CD14-positive monocyte (primary cell): ENCODE data around the gene POGLUT2. TPM values are rescaled to one million over a fixed set of nuclear protein-coding genes. Genes with fewer than 3 reads are reported as not detected.

Experiments used
- DNase-seq, 3 donors: peaks; one replicate each; pipeline ENCODE4 v3.0.0-alpha.2; 2011 to 2022
- H2AFZ ChIP-seq: 2 replicates; pipeline ENCODE4 v1.6.0; 2012; ENCODE audit warnings: mild to moderate bottlenecking, low read depth, low read length, inconsistent platforms; ENCODE audit not compliant: insufficient read depth, poor library complexity, severe bottlenecking
- H3K27ac ChIP-seq, 2 donors: 1 replicate in 1 of 2; 2 replicates in 1 of 2; pipeline ENCODE4 v1.5.1; 2012 to 2013; ENCODE audit warnings: low read length in 2 of 2, control low read depth in 1 of 2, inconsistent platforms in 1 of 2, low read depth in 1 of 2, mild to moderate bottlenecking in 1 of 2
- H3K27me3 ChIP-seq, 2 donors: one replicate each; pipeline versions ENCODE4 v1.6.0 to v1.6.1; 2011 to 2013; ENCODE audit warnings: low read length in 2 of 2; ENCODE audit not compliant: control insufficient read depth in 2 of 2, insufficient read depth in 2 of 2
- H3K36me3 ChIP-seq, 2 donors: replicated peaks in 1 of 2; 1 replicate in 1 of 2; 2 replicates in 1 of 2; pipeline versions ENCODE4 v1.5.1 to v1.6.1; 2012 to 2013; ENCODE audit warnings: low read length in 2 of 2, control low read depth in 1 of 2, inconsistent platforms in 1 of 2, mild to moderate bottlenecking in 1 of 2; ENCODE audit not compliant: insufficient read depth in 2 of 2, control insufficient read depth in 1 of 2
- H3K4me1 ChIP-seq, 2 donors: 1 replicate in 1 of 2; 2 replicates in 1 of 2; pipeline versions ENCODE4 v1.5.1 to v1.6.1; 2012 to 2013; ENCODE audit warnings: low read length in 2 of 2, control low read depth in 1 of 2, inconsistent platforms in 1 of 2, mild to moderate bottlenecking in 1 of 2, moderate library complexity in 1 of 2; ENCODE audit not compliant: insufficient read depth in 2 of 2, control insufficient read depth in 1 of 2
- H3K4me2 ChIP-seq: replicated peaks from 2 replicates; pipeline ENCODE3; 2012; ENCODE audit warnings: low read length, moderate library complexity, mild to moderate bottlenecking; ENCODE audit not compliant: poor library complexity, severe bottlenecking; ENCODE audit errors: extremely low read depth
- H3K4me3 ChIP-seq, 3 experiments: fragments of 200-600 bp in 1 of 3; sonication (generic) in 1 of 3; replicated peaks in 1 of 3; 1 replicate in 2 of 3; 2 replicates in 1 of 3; pipeline ENCODE4 v1.5.1; 2011 to 2013; ENCODE audit warnings: low read length in 3 of 3, mild to moderate bottlenecking in 3 of 3, control low read depth in 2 of 3, low read depth in 2 of 3, inconsistent platforms in 1 of 3, moderate library complexity in 1 of 3
- H3K79me2 ChIP-seq: 2 replicates; pipeline ENCODE4 v1.6.0; 2012; ENCODE audit warnings: mild to moderate bottlenecking, control low read depth, inconsistent platforms, low read length, moderate library complexity; ENCODE audit not compliant: insufficient read depth
- H3K9ac ChIP-seq: 2 replicates; pipeline ENCODE4 v1.6.0; 2017; ENCODE audit warnings: low read length, mild to moderate bottlenecking; ENCODE audit not compliant: insufficient read depth, poor library complexity, severe bottlenecking
- H3K9me3 ChIP-seq, 2 donors: replicated peaks in 1 of 2; 1 replicate in 1 of 2; 2 replicates in 1 of 2; pipeline versions ENCODE4 v1.5.1 to v1.6.1; 2012 to 2013; ENCODE audit warnings: low read length in 2 of 2, control low read depth in 1 of 2; ENCODE audit not compliant: control insufficient read depth in 1 of 2, insufficient read depth in 1 of 2
- H4K20me1 ChIP-seq: 2 replicates; pipeline ENCODE4 v1.6.0; 2012; ENCODE audit warnings: mild to moderate bottlenecking, low read length, control low read depth, moderate library complexity; ENCODE audit not compliant: insufficient read depth
- H3K27ac Mint-ChIP-seq, 7 donors: one replicate each; pipeline ENCODE4 v1.8.0; 2020; ENCODE audit warnings: mild to moderate bottlenecking in 7 of 7, mixed read lengths in 7 of 7, moderate library complexity in 6 of 7, inconsistent platforms in 2 of 7
- H3K27me3 Mint-ChIP-seq, 3 donors: one replicate each; pipeline ENCODE4 v1.8.0; 2021 to 2022; ENCODE audit warnings: low read depth in 3 of 3, mild to moderate bottlenecking in 3 of 3, mixed read lengths in 3 of 3, moderate library complexity in 3 of 3, inconsistent platforms in 1 of 3
- H3K36me3 Mint-ChIP-seq, 2 donors: one replicate each; pipeline ENCODE4 v1.8.0; 2020; ENCODE audit warnings: mixed read lengths in 2 of 2, inconsistent platforms in 1 of 2, mild to moderate bottlenecking in 1 of 2
- H3K4me1 Mint-ChIP-seq: one replicate; pipeline ENCODE4 v1.8.0; 2020; ENCODE audit warnings: mild to moderate bottlenecking, mixed read lengths
- H3K4me3 Mint-ChIP-seq, 2 donors: one replicate each; pipeline ENCODE4 v1.8.0; 2020; ENCODE audit warnings: mild to moderate bottlenecking in 2 of 2, mixed read lengths in 2 of 2, moderate library complexity in 1 of 2
- H3K9me3 Mint-ChIP-seq, 7 donors: one replicate each; pipeline ENCODE4 v1.8.0; 2020 to 2022; ENCODE audit warnings: mixed read lengths in 7 of 7, mild to moderate bottlenecking in 6 of 7, moderate library complexity in 6 of 7, inconsistent platforms in 2 of 7
- CTCF ChIP-seq: fragments of 200-600 bp; IDR thresholded peaks from one replicate; pipeline ENCODE4 v1.8.0; 2022; ENCODE audit warnings: antibody characterized with exemption, mild to moderate bottlenecking
- WGBS: methylation state at CpG from one replicate; pipeline ENCODE4 v1.1.5; 2013; ENCODE audit warnings: missing lambda C conversion rate; ENCODE audit not compliant: insufficient coverage; 5-methylcytosine and 5-hydroxymethylcytosine counted together
- intact Hi-C, 2 donors: fragments of 100-400 bp; cut with micrococcal nuclease; formaldehyde crosslinking; loops; one replicate each; pipeline versions ENCODE4 v1.15.0 to v1.15.1; 2023
- polyA plus RNA-seq, 3 donors: library from polyadenylated mRNA; depleted of rRNA in 1 of 3; unstranded in 2 of 3; stranded (reverse) in 1 of 3; fragments of 300-500 nt in 2 of 3; fragments of >200 nt in 1 of 3; fragmentation: Illumina TruSeq in 2 of 3; gene quantifications; 1 replicate in 2 of 3; 2 replicates in 1 of 3; pipeline ENCODE4 v1.2.3, GENCODE V29; 2012 to 2021

The POGLUT2 gene
- polyA plus RNA-seq, 3 donors = 0.22 TPM; not detected in 2

GRCh38 chr13:102788683-102789082 is 10.1 kb downstream of the POGLUT2 start:
- Histone ChIP-seq H4K20me1 (no peaks in the 10 kb centered on the region), H3K36me3 (no peaks in the 10 kb centered on the region), H3K27ac (no peak overlapping the region), H3K79me2 (no peaks in the 10 kb centered on the region), H2AFZ (no peak overlapping the region), H3K4me2 (no peak overlapping the region), H3K4me3 (no peak overlapping the region), H3K27me3 (no peaks in the 10 kb centered on the region), H3K9me3 (no peaks in the 10 kb centered on the region), H3K9ac (no peak overlapping the region), H3K4me1 (no peaks in the 10 kb centered on the region)
- WGBS = 100% methylated on average over 1 of the region's 8 CpGs
- peaks cover 0 to 4% (median 1%) of the 10 kb centered on the region in 3 donors for H3K27me3 Mint-ChIP-seq
- H3K4me3 Mint-ChIP-seq = no peak overlapping the region
- no peak for TF ChIP-seq CTCF
- H3K4me1 Mint-ChIP-seq = no peaks in the 10 kb centered on the region
- H3K9me3 Mint-ChIP-seq = no peaks in the 10 kb centered on the region
- H3K36me3 Mint-ChIP-seq = no peaks in the 10 kb centered on the region
- intact Hi-C loops = no loop called here
- no peak for DNase-seq
- H3K27ac Mint-ChIP-seq = no peak overlapping the region

GRCh38 chr13:102784483-102784882 is 14.3 kb downstream of the POGLUT2 start:
- H4K20me1 ChIP-seq = no peaks in the 10 kb centered on the region
- H3K9me3 Mint-ChIP-seq = peaks cover 0 to 18% (median 8%) of the 10 kb centered on the region in 7 donors
- H3K27me3 Mint-ChIP-seq = no peaks in the 10 kb centered on the region
- H3K27me3 ChIP-seq = no peaks in the 10 kb centered on the region
- no peak for DNase-seq
- H3K27ac ChIP-seq = no peak overlapping the region
- H3K9me3 ChIP-seq = peaks cover 0 to 7% of the 10 kb centered on the region in 2 donors
- no peak overlapping the region for H3K4me3 Mint-ChIP-seq
- 100% methylated on average over 1 of the region's 3 CpGs for WGBS
- no peak overlapping the region for H3K4me3 ChIP-seq
- no peak overlapping the region for H3K4me2 ChIP-seq
- H3K36me3 Mint-ChIP-seq = no peaks in the 10 kb centered on the region
- H3K36me3 ChIP-seq = no peaks in the 10 kb centered on the region
- no peaks in the 10 kb centered on the region for H3K79me2 ChIP-seq
- H2AFZ ChIP-seq = no peak overlapping the region
- no peak for TF ChIP-seq CTCF
- intact Hi-C loops = no loop called here
- H3K4me1 Mint-ChIP-seq = peaks cover 2% of the 10 kb centered on the region
- H3K4me1 ChIP-seq = no peaks in the 10 kb centered on the region
- no peak overlapping the region for H3K27ac Mint-ChIP-seq
- no peak overlapping the region for H3K9ac ChIP-seq
